ENCODE results near the gene SREK1IP1.

DNA sequence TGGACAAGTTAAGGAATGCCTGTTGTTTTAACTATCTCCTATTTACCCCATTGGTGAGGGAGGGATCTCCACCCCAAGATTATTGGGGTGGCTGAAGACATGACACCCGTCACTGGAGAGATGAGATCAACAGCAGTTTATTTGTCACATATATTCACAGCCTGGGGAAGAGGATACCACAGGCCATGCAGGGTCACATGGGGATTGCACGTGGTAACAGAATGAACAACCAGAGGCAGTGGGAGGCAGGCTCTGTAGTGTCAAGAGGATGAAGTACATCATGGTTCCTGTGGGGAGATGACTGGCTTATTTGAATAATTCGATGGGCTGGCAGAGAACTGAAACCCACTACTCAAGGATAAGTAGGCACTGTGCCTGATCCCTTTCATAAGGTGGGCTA, 96.8 kb downstream of the SREK1IP1 start:
- no peak for TF ChIP-seq CTCF (IDR thresholded peaks at IDR 0.05)
- no peak for TF ChIP-seq POLR2A (IDR thresholded peaks at IDR 0.05)

Data from body of pancreas (tissue), 4 donors.